ENCODE measurements around the gene ATP2C1. TPM values are rescaled to one million over a fixed set of nuclear protein-coding genes. Genes with fewer than 3 reads are reported as not detected.

The ATP2C1 gene
- total and polyA plus RNA-seq, 2 of the 4 experiments (the other 2 are of a cell fraction) = 41.4 to 50.2 TPM

GRCh38 chr3:130976706-130977105 lies 82.8 kb downstream of the ATP2C1 start:
- H2BK5ac ChIP-seq (ENCODE audit: low read depth, low read length, poor library complexity, severe bottlenecking) = no peak overlapping the region
- H2AK5ac ChIP-seq (ENCODE audit: low read depth, low read length) = no peak overlapping the region
- H3K36me3 ChIP-seq (ENCODE audit: control insufficient read depth, insufficient read depth, low read length) = peaks cover 17% of the 10 kb centered on the region
- dilution Hi-C loops (cut with HindIII; ENCODE audit: low sequenced_read_pairs, unreplicated experiment) (no loop called here), intact Hi-C loops (cut with micrococcal nuclease) (no loop called here), in situ Hi-C loops (cut with MboI; ENCODE audit: low sequenced_read_pairs) (loop anchor here (25.0 kb wide), 1 partner anchor 239 kb away; the partner anchor contains the start of gene PIK3R4)
- H4K8ac ChIP-seq (ENCODE audit: low read depth in 2 of 2, low read length in 2 of 2) = no peak overlapping the region
- DNase-seq (no peak), ATAC-seq (ENCODE audit: low read depth) (no peak)
- no peak overlapping the region for H4K5ac ChIP-seq (ENCODE audit: low read depth, low read length)
- H3K9me3 ChIP-seq (ENCODE audit: control insufficient read depth, insufficient read depth, low read length) = no peaks in the 10 kb centered on the region
- 100% methylated on average over 2 of the region's 4 CpGs; no CpG with 5 or more reads in 1 of the 2 experiments for WGBS, 2 experiments (ENCODE audit: extremely low coverage in 2 of 2, insufficient read length in 1 of 2)
- H3K27me3 ChIP-seq (ENCODE audit: control insufficient read depth, insufficient read depth, low read length) = no peaks in the 10 kb centered on the region
- ChIA-PET POLR2A (ENCODE audit: unreplicated experiment) (no interaction called here), CTCF (no interaction called here)
- H3K9ac ChIP-seq (ENCODE audit: low read depth, low read length) = no peak overlapping the region
- H3K56ac ChIP-seq (ENCODE audit: extremely low read depth, insufficient read depth, low read length) = no peak overlapping the region
- H2AK9ac ChIP-seq (replicated peaks; ENCODE audit: low read depth, low read length, poor library complexity) = no peak overlapping the region
- no peak for TF ChIP-seq POLR2A (IDR thresholded peaks at IDR 0.05; ENCODE audit: low read depth, low read length)
- no peak for TF ChIP-seq MAFK (IDR thresholded peaks at IDR 0.05; ENCODE audit: low read depth, low read length)
- TF ChIP-seq SMC3 (IDR thresholded peaks at IDR 0.05; ENCODE audit: low read depth, low read length) = no peak
- no peak for TF ChIP-seq MXI1 (IDR thresholded peaks at IDR 0.05; ENCODE audit: borderline replicate concordance, low read depth, low read length)
- TF ChIP-seq, protein P1, sequence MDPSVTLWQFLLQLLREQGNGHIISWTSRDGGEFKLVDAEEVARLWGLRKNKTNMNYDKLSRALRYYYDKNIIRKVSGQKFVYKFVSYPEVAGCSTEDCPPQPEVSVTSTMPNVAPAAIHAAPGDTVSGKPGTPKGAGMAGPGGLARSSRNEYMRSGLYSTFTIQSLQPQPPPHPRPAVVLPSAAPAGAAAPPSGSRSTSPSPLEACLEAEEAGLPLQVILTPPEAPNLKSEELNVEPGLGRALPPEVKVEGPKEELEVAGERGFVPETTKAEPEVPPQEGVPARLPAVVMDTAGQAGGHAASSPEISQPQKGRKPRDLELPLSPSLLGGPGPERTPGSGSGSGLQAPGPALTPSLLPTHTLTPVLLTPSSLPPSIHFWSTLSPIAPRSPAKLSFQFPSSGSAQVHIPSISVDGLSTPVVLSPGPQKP (IDR thresholded peaks at IDR 0.05; ENCODE audit: borderline replicate concordance, low read depth, low read length) = no peak
- no peak for TF ChIP-seq CEBPB (IDR thresholded peaks at IDR 0.05; ENCODE audit: low read depth, low read length)
- no peak for TF ChIP-seq MAZ (IDR thresholded peaks at IDR 0.05; ENCODE audit: borderline replicate concordance, low read depth, low read length)
- TF ChIP-seq FOS (IDR thresholded peaks at IDR 0.05; ENCODE audit: low read depth, low read length) = no peak
- no peak for TF ChIP-seq CHD1 (IDR thresholded peaks at IDR 0.05; ENCODE audit: low read depth, low read length)
- H2AFZ ChIP-seq (replicated peaks; ENCODE audit: low read length, poor library complexity) = no peak overlapping the region
- no peak overlapping the region for H3K14ac ChIP-seq (replicated peaks; ENCODE audit: low read depth, low read length)
- H3K4me1 ChIP-seq (ENCODE audit: control insufficient read depth, insufficient read depth, low read length) = no peaks in the 10 kb centered on the region
- no peak overlapping the region for H2BK120ac ChIP-seq (ENCODE audit: low read depth, low read length)
- no peak overlapping the region for H3K4me2 ChIP-seq (ENCODE audit: low read depth, low read length)
- BruUV-seq (replicated peaks) = no TSS peak
- no peak overlapping the region for H3K4ac ChIP-seq (ENCODE audit: low read depth, low read length)
- peaks cover 3% of the 10 kb centered on the region; the same call in 1 of the 2 replicates for H3K9me1 ChIP-seq (ENCODE audit: insufficient read depth, low read length)
- H3K23ac ChIP-seq (ENCODE audit: low read depth, low read length) = no peak overlapping the region
- H3K27ac ChIP-seq (ENCODE audit: insufficient read depth, low read length) = no peak overlapping the region
- no peak overlapping the region for H3K18ac ChIP-seq (ENCODE audit: low read depth, low read length)
- no peak overlapping the region for H2BK20ac ChIP-seq (ENCODE audit: low read depth, low read length)
- H2BK15ac ChIP-seq (ENCODE audit: low read depth, low read length) = no peak overlapping the region
- peaks cover 3 to 7% of the 10 kb centered on the region in 2 experiments; a peak in 3 of 4 replicates for H3K79me1 ChIP-seq (ENCODE audit: low read depth in 1 of 2, low read length in 2 of 2)
- H4K91ac ChIP-seq (ENCODE audit: insufficient read depth, low read depth, low read length) = no peak overlapping the region
- H3K4me3 ChIP-seq (ENCODE audit: insufficient read depth, low read depth, low read length) = no peak overlapping the region
- H4K20me1 ChIP-seq (ENCODE audit: insufficient read depth, low read length) = no peaks in the 10 kb centered on the region

Measured in IMR-90 (cell line).